ENCODE measurements around the gene SRSF9. TPM values are rescaled to one million over a fixed set of nuclear protein-coding genes. Genes with fewer than 3 reads are reported as not detected.
A peak's percentile ranks its signal among the peaks of the same experiment; 100 is the strongest.
"Not testable (repeated sequence)": the region's sequence is repeated elsewhere in the genome, so short reads cannot be mapped to it uniquely, and the experiment has no call there.

The SRSF9 gene
- total RNA-seq, 1 donor from 2014 or later = 190 TPM

DNA sequence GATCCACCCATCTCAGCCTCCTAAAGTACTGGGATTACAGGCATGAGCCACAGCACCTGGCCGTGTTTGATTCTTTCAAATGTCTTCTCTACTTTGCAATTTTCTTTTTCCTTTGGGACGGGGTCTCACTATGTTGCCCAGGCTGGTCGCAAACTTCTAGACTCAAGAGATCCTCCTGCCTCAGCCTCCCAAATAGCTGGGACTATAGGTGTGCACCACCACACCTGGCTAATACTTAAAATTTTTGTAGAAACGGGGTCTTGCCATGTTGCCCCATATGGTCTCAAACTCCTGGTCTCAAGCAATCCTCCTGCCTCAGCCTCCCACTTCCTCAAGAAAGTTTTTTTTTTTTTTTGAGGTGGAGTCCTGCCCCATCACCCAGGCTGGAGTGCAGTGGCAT is 21.6 kb downstream of the SRSF9 start:
- DNase-seq (ENCODE audit: low read depth) = no peak

DNA sequence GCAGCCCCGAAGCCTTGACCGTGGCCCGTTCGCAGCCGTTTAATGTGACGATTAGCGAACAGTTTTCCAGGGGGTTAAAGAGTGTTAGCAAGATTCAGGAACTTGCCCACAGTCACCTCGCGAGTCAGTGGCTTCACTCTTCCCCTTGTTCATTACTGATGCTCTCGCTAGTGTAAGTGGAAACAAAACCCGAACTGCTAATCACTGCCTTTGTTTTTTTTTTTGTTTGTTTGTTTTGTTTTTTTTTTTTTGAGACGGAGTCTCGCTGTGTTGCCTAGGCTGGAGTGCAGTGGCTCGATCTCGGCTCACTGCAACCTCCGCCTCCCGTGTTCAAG is 22.7 kb downstream of the SRSF9 start:
- DNase-seq (ENCODE audit: low read depth) = not testable (repeated sequence)

DNA sequence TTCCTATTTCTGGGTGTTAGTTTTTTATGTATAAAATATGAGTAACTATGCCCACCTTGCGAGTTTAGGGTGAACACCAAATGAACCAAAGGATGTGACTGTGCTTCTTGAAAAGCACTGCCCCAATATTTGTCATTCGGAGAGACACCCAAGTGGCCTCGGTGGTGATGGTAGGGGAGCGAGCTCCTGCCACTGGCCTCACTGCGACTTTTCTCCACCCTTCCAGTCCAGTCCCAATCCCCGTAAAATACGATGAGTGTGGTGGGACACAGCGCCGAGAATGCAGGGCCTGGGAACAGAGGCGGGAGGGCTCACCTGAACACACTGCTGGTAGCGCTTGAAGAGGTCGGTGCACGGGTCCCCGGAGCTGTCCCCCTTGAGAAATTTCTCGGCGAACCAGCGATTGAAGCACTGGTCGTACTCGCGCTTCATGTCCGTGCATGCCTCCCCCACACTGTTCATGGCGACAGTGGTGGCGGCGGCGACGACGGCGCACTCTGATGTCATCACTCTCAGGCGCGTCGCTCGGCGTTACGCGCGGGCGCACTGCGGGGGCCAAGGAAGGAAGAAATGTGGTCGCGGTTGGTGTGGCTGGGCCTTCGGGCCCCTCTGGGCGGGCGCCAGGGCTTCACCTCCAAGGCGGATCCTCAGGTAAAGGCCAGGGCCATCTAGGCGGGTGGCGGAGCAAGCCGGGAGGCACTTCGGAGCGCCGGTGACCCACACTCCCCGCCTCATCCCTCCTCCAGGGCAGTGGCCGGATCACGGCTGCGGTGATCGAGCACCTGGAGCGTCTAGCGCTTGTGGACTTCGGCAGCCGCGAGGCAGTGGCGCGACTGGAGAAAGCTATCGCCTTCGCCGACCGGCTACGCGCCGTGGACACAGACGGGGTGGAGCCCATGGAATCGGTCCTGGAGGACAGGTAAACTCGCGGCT is 23.4 kb downstream of the SRSF9 start, which contains the start of the genes GATC and TRIAP1:
TSS of gene GATC (plus strand) at position 534 of the 933 bp plus-strand sequence. CDS start at position 571, 37 bp downstream.
TSS of gene TRIAP1 (minus strand) at position 474 of the 933 bp plus-strand sequence. CDS start at position 462, 12 bp downstream.
- DNase-seq (ENCODE audit: low read depth) = peak; percentile 44

DNA sequence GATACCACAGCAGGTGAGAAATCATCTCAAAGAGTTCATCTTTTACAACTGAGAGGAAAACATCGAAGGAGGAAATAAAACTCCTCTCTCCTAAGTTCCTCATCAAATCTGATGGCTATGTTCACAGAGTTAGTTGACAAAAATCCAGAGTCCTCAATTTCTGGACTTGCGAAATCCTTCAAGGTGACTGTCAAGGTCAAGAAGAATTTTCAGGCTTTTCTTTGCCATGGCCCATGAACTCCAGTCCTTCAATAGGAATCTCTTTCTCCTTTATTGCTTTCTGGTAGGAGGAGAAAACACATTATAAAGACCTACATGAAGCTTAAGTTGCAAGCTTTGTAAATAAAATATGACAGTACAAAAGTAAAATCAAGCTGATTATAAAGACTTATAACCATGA is 24.9 kb downstream of the SRSF9 start:
- no peak for DNase-seq (ENCODE audit: low read depth)

DNA sequence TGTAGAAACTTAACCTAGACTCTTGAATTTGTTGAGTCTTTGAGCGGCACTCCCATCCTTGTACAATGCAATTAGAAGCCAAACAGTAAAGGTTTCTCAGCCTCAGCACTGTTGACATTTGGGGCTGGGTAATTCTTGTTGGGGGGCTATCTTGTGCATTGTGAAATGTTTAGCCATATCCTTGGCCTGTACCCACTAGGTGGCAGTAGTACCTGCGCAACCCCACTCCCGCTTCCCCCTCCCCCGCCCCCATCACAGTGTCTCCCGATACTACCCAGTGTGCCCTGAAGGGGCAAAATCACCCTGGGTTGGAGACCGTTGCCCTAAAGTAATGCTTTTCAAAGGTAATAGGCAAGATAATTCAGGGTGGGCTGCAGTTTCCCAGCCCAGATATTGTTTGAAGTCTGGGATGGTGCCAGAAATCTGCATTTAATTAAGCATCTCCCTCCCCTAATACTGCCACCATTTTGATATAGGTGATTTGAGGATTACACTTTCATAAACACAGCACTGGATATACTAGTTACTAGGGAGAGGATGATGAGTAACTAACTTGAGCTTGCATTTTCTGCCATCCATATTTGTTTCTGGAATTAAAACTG is 29.8 kb downstream of the SRSF9 start:
- peak; percentile 47 for DNase-seq (ENCODE audit: low read depth)

DNA sequence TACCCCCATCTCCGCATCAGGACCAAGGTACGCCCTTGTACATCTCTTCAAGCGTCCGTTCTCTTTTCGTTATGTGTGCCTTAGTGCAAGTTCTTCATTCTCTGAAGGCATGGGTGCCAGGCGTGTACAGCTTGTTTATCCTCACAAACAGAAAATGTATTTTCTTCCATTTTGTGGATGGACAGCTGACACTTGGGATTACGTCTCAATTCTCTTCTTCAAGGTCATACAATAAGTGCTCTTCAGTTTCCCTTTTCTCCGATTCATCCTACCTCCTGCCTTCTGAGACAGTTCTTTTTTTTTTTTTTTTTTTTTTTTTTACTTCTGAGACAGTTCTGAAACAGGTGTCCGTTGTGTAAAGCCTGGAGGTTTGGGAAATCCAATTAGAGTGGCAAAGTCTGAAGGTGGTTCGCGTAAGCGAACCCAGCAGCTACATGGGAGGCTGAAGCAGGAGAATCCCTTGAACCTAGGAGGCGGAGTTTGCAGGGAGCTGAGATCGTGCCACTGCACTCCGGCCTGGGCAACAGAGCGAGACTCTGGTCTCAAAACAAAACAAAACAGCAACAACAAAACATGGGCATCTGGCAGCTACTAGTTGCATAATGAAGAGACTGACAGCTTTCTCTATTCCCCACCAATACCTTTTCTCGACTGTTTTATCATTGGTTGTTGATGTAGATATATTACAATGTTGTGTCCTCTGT is 30.9 kb downstream of the SRSF9 start:
- DNase-seq (ENCODE audit: low read depth) = no peak

DNA sequence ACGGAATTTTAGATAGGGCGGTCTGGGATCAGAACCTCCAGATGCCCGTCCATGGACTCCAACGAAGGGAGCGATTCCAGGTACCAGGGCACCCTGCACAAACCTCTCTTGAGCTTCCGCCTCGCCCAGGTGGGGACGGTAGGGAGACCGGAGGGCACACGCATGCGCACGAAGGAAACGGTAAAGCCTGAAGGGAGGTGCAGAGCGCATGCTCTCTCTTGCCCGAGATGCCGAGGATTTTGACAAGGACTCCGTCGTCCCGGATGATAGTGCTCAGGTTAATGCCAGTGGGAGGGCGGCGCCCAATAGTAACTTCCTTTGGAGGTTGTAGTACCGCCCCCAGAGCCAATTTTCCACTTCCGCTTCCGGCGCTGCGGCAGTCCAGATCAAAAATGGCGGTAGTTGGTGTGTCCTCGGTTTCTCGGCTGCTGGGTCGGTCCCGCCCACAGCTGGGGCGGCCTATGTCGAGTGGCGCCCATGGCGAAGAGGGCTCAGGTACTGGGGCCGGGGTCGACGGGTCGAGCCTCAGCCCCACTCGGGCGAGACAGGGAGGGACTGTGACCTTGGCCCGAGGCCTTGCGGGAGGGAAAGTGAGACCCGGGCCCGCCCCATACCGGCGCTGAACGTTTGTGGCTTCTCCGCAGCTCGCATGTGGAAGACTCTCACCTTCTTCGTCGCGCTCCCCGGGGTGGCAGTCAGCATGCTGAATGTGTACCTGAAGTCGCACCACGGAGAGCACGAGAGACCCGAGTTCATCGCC is 31.6 kb downstream of the SRSF9 start, which contains the start of gene COX6A1:
TSS of gene COX6A1 (plus strand) at position 379 of the 760 bp plus-strand sequence. CDS start at position 393, 14 bp downstream.
- DNase-seq (ENCODE audit: low read depth) = peak; percentile 98

DNA sequence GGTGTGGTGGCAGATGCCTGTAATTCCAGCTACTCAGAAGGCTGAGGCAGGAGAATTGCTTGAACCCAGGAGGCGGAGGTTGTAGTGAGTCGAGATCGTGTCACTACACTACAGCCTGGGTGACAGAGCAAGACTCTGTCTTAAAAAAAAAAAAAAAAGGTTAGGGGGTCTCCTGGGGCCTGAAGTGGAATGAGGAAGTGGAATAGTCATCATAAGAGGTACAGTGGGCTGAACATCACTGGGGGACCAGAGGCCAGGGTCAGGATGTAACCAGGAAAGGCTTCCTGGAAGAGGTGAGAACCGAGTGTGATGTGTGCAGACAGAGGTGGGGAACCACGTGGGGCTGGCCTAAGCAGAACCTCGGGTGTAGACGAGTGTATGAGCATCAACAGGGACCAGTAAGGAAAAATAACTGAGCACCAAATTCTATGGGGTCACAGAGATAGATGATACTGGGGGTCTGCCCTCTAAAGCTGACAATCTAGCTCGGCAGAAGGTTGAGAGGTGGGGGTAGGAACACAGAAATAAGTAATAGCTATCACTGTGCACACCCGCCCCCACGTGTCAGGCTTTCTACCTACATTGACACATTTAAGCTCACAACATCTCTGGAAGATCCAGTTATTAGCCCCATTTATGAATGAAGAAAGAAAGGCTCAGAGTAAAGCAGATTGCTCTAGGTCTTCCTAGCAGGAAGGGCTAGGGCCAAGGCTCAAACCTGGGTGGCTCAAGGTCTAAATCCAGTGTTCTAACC is 36.6 kb downstream of the SRSF9 start:
- DNase-seq (ENCODE audit: low read depth) = no peak

DNA sequence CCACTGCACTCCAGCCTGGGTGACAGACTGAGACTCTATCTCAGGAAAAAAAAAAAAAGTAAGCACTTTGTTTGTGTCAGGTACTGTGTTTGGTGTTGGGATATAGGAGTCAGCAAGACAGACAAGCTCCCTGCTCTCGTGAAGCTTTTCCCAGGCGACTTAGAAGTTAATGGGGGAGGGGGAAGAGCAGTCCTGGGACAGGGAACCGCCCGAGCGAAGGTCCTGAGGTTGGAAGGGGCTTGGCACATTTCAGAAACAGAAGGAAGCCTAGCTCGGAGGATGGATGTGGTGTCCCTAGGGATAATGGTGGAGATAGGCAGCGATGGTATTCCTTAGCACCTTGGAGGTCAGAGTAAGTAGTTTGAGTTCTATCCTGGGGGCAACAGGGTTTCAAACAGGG is 40.2 kb downstream of the SRSF9 start:
- no peak for DNase-seq (ENCODE audit: low read depth)

DNA sequence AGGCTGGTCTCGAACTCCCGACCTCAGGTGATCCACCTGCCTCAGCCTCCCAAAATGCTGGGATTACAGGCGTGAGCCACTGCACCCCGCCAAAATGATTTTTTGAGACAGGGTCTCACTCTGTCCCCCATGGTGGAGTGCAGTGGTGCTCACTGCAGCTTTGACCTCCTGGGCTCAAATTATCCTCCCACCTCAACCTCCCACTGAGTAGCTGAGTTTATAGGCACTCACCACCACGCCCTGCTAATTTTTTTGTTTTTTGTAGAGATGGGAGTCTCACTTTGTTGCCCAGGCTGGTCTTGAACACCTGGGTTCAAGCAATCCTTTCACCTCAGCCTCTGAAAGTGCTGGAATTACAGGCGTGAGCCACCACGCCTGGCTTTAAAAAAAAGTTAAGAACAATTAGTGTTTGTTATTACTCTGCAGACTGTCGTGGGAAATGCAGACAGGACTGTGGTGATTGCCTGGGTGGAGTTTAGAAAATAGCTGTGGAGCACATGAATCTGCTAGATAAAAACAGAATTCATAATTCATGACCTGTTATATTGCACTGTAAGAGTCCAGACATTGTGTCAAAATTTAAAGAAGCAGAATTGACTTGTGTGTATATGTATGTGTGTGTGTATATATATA is 40.8 kb downstream of the SRSF9 start:
- DNase-seq (ENCODE audit: low read depth) = no peak

DNA sequence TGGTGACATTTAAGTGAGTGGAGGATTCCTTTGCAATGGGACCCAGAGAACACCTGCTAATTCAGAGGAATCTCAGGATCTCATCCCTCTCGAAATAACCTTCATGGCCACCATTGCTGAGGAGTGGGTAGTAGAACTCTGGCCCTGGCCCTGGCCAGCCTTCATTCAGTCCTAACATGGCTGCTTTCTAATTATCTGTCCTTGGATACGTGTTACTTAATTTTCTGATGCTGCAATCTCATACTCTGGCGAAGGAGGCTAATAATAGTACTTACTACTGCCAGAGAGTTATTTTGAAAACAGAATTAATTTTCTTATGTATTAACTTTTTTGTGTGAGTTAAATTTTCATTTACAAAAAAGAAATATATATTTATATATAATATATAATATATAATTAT is 43.8 kb downstream of the SRSF9 start:
- no peak for DNase-seq (ENCODE audit: low read depth)

DNA sequence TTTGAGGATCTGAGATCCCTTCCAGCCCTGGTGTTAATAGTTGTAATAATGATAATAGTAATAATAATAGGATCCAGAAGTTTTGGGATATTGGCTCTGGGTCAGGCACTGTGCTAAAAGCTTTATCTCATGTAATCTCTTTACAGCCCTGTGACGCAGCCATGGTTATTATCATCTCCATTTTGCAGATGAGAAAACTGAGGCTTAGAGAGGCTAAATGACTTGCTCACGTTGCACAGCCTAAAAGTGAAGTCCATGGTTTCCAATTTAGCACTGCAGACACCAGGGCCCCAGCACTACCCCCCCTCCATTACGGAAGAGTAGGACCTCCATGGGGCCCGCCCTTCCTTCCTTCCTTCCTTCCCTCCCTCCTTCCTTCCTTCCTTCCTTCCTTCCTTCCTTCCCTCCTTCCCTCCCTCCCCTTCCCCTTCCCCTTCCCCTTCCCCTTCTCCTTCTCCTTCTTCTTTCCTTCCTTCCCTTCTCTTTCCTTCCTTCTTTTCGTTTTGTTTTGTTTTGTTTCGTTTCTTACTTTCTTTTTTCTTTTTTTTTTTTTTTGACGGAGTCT is 46.6 kb downstream of the SRSF9 start:
- DNase-seq (ENCODE audit: low read depth) = no peak

DNA sequence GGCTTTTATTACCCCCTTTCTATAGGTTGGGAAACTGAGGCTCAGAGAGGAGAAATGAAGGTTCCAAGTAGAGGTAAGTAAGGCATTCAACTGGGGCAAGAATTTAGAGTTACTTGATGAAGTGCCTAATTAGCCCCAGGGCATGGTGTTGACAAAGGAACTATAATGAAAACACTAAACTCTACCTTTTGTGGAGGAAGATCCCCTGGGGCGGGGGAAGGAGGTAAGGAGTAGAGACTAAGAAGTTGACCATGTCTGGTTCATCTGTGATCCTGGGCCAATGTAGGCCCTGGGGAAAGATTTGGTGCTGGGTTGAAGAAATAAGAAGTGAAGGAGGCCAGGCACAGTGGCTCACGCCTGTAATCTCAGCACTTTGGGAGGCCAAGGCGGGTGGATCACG is 47.8 kb downstream of the SRSF9 start:
- DNase-seq (ENCODE audit: low read depth) = no peak

DNA sequence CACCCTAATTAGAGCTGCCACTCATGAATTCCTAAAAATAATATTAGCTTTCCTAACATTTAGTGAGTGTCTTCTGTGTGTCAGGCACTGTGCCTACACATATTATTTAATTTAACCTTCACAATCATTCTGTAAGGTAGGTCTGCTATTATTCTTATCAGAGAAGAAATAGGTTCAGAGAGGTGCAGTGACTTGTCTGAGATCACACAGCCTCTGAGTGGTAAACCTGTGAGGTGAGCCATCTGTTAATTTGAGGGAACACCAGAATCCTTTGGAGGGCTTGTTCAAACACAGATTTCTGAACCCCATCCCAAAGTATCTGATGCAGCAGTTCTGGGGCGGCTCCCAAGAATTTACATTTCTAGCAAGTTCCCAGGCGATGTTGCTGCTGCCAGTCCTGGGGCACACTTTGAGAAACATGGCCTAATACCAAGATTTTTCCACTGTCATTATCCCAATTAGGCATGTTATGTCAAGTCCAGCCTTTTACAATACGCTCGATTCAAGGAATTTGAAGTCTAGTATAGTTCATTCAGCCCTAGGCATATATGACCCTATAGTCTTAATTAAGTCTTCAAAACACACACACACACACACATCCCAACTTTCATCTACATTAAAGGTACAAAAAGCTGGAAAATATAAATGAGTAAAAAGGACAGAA is 51.5 kb downstream of the SRSF9 start:
- no peak for DNase-seq (ENCODE audit: low read depth)

DNA sequence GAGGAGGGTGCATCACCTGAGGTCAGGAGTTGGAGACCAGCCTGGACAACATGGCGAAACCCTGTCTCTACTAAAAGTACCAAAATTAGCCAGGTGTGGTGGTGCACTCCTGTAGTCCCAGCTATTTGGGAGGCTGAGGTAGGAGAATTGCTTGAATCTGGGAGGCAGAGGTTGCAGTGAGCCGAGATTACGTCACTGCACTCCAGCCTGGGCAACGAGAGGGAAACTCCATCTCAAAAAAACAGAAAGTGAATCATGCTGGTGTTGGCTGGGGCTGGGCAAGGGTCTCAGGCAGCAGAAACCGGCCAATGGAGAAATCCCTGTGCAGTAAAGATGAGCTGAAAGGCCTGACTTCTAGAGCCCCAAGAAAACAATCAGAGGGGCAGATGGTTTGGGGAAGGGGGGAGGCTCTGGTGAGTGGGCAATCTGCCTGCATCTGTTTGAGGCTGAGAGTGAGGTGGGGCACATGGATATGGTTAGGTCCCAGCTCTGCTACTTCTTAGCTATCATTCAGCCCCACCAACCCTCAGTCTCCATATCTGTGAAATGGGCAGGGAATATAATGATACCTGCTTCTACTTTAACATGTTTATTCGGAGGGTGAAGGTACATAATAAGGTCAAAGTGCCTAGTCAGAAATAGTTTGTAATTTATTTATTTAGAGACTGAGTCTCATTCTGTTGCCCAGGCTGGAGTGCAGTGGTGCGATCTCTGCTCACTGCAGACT is 52.9 kb downstream of the SRSF9 start:
- no peak for DNase-seq (ENCODE audit: low read depth)

DNA sequence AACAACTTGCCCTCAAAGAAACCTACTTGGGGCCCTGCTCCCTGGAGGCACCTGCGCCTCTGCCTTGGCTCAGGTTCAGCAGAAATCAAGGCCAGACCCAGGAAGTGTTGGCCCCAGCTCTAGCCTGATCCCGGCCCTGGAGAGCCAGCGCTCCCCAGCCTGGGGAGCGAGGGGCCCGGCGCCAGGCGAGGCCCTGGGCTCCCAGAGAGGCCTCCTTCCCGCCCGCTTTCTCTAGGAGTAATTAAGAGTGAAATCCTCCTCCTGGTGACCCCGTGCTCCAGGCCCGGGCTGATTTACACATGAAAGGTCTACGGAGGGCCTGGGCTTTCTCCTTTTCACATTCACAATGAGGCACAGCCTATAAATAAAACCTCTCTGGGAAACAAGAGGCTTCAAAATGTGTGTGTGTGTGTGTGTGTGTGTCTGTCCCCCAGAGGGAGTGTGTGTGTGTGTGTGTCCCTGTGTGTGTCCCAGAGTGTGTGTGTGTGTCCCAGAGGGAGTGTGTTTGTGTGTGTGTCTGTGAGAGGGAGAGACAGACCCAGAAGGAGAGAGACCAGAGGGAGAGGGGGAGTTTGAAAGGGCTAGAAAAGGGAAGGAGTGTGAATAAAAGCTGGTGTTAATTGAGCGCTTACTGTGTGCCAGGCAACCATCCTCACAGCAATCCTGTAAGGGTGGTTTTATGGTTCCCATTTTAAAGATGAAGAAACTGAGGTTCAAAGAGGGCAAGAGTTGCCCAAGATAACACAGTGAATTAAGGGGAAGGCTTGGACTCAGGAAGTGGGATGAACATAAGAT is 55.5 kb downstream of the SRSF9 start:
- no peak for DNase-seq (ENCODE audit: low read depth)

DNA sequence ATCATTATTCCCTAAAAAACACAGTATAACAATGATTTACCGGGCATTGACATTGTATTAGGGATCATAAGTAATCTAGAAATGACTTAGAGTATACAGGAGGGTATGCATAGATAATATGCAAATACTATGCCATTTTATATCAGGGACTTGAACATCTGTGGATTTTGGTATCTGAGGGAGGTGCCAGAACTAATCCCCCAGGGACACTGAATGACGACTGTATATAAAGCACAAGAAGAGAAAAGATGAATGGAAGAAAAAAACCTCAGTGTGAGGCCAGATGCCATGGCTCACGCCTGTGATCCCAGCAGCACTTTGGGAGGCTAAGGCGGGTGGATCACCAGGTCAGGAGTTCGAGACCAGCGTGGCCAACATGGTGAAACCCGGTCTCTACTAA is 57.1 kb downstream of the SRSF9 start:
- no peak for DNase-seq (ENCODE audit: low read depth)
